DOHH2 (cell line): ENCODE measurements around the gene SARM1.

Experiments
- EZH2phosphoT487 ChIP-seq: fragments of 200-600 bp; sonication (generic); IDR thresholded peaks from 2 replicates; pipeline ENCODE4 v1.6.1; 2017; ENCODE audit warnings: borderline replicate concordance, mild to moderate bottlenecking, antibody characterized with exemption, low read length, moderate library complexity, mixed read lengths
- TF ChIP-seq, protein P1 (sequence below): fragments of 200-600 bp; sonication (generic); IDR thresholded peaks from one replicate; pipeline ENCODE4 v1.5.1; 2014; ENCODE audit warnings: antibody characterized with exemption, mild to moderate bottlenecking, low read depth, low read length; ENCODE audit not compliant: poor library complexity, severe bottlenecking

DNA sequence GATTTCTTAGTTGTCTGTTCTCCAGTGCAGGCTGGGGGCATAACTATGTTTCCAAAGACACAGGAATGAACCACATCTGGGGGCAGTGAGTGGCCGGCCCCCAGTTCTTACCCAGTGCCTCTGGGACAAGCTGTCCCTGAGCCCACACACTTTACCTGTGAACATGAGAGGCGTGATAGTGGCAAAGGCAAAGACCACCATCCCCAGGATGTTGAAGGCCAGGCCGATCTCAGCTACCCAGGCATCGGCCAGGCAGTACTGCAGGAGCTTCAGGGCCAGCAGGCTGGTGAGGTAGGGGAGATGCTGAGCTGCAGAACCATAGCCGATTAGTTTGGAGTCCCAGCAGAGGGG is 32.9 kb downstream of the SARM1 start:
- TF ChIP-seq, protein P1, sequence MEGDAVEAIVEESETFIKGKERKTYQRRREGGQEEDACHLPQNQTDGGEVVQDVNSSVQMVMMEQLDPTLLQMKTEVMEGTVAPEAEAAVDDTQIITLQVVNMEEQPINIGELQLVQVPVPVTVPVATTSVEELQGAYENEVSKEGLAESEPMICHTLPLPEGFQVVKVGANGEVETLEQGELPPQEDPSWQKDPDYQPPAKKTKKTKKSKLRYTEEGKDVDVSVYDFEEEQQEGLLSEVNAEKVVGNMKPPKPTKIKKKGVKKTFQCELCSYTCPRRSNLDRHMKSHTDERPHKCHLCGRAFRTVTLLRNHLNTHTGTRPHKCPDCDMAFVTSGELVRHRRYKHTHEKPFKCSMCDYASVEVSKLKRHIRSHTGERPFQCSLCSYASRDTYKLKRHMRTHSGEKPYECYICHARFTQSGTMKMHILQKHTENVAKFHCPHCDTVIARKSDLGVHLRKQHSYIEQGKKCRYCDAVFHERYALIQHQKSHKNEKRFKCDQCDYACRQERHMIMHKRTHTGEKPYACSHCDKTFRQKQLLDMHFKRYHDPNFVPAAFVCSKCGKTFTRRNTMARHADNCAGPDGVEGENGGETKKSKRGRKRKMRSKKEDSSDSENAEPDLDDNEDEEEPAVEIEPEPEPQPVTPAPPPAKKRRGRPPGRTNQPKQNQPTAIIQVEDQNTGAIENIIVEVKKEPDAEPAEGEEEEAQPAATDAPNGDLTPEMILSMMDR: no peak
- TF ChIP-seq EZH2phosphoT487: no peak
